ENCODE measurements around the gene CNOT6.

The CNOT6 gene

GRCh38 chr5:180618487-180618828 is 124.3 kb downstream of the CNOT6 start:
- TF ChIP-seq EZH2 (IDR thresholded peaks at IDR 0.05; ENCODE audit: borderline replicate concordance, low read length) (no peak), CTCF (IDR thresholded peaks at IDR 0.05; ENCODE audit: low read length) (no peak)
- no peak overlapping the region for H3K4me2 ChIP-seq (ENCODE audit: low read length)
- H3K36me3 ChIP-seq (ENCODE audit: insufficient read depth, low read length) = no peaks in the 10 kb centered on the region
- H3K9me2 ChIP-seq (ENCODE audit: low read depth, low read length) = no peaks in the 10 kb centered on the region
- no peaks in the 10 kb centered on the region for H3K79me2 ChIP-seq (ENCODE audit: insufficient read depth, low read length)
- no peak overlapping the region for H3K9ac ChIP-seq (ENCODE audit: low read length)
- H3F3A ChIP-seq (ENCODE audit: insufficient read depth, low read length) = no peaks in the 10 kb centered on the region
- H2AFZ ChIP-seq (ENCODE audit: low read length) = no peak overlapping the region
- H3K27ac ChIP-seq (ENCODE audit: low read depth, low read length, poor library complexity, severe bottlenecking) = no peak overlapping the region
- H3K27me3 ChIP-seq (ENCODE audit: insufficient read depth, low read length) = no peaks in the 10 kb centered on the region
- H3K9me3 ChIP-seq (ENCODE audit: low read length) = no peaks in the 10 kb centered on the region
- no peaks in the 10 kb centered on the region for H4K20me1 ChIP-seq (ENCODE audit: insufficient read depth, low read length)
- no peaks in the 10 kb centered on the region for H3K4me1 ChIP-seq (ENCODE audit: insufficient read depth, low read length, severe bottlenecking)
- no peak overlapping the region for H3K4me3 ChIP-seq (ENCODE audit: low read depth, low read length, poor library complexity, severe bottlenecking)

- H3K27me3 ChIP-seq (ENCODE audit: insufficient read depth, low read length) = no peaks in the 10 kb centered on the region
- no peak overlapping the region for H3K27ac ChIP-seq (ENCODE audit: low read depth, low read length, poor library complexity, severe bottlenecking)
- H4K20me1 ChIP-seq (ENCODE audit: insufficient read depth, low read length) = no peaks in the 10 kb centered on the region
- no peak overlapping the region for H3K4me3 ChIP-seq (ENCODE audit: low read depth, low read length, poor library complexity, severe bottlenecking)
- no peaks in the 10 kb centered on the region for H3K36me3 ChIP-seq (ENCODE audit: insufficient read depth, low read length)
- H3K4me1 ChIP-seq (ENCODE audit: insufficient read depth, low read length, severe bottlenecking) = no peaks in the 10 kb centered on the region
- TF ChIP-seq EZH2 (IDR thresholded peaks at IDR 0.05; ENCODE audit: borderline replicate concordance, low read length) (no peak), CTCF (IDR thresholded peaks at IDR 0.05; ENCODE audit: low read length) (no peak)
- H3K9ac ChIP-seq (ENCODE audit: low read length) = no peak overlapping the region
- no peaks in the 10 kb centered on the region for H3K9me3 ChIP-seq (ENCODE audit: low read length)
- no peak overlapping the region for H3K4me2 ChIP-seq (ENCODE audit: low read length)
- H3K9me2 ChIP-seq (ENCODE audit: low read depth, low read length) = no peaks in the 10 kb centered on the region
- H3K79me2 ChIP-seq (ENCODE audit: insufficient read depth, low read length) = no peaks in the 10 kb centered on the region
- no peaks in the 10 kb centered on the region for H3F3A ChIP-seq (ENCODE audit: insufficient read depth, low read length)
- H2AFZ ChIP-seq (ENCODE audit: low read length) = no peak overlapping the region
Measured at GRCh38 chr5:180618829-180619562, 124.8 kb downstream of the CNOT6 start.

- no peak overlapping the region for H2AFZ ChIP-seq (ENCODE audit: low read length)
- H3K4me3 ChIP-seq (ENCODE audit: low read depth, low read length, poor library complexity, severe bottlenecking) = no peak overlapping the region
- no peaks in the 10 kb centered on the region for H3K79me2 ChIP-seq (ENCODE audit: insufficient read depth, low read length)
- H3K9me2 ChIP-seq (ENCODE audit: low read depth, low read length) = no peaks in the 10 kb centered on the region
- H3K9ac ChIP-seq (ENCODE audit: low read length) = no peak overlapping the region
- no peaks in the 10 kb centered on the region for H3K9me3 ChIP-seq (ENCODE audit: low read length)
- H3K27ac ChIP-seq (ENCODE audit: low read depth, low read length, poor library complexity, severe bottlenecking) = no peak overlapping the region
- TF ChIP-seq EZH2 (IDR thresholded peaks at IDR 0.05; ENCODE audit: borderline replicate concordance, low read length) (no peak), CTCF (IDR thresholded peaks at IDR 0.05; ENCODE audit: low read length) (no peak)
- no peak overlapping the region for H3K4me2 ChIP-seq (ENCODE audit: low read length)
- H3K36me3 ChIP-seq (ENCODE audit: insufficient read depth, low read length) = no peaks in the 10 kb centered on the region
- no peaks in the 10 kb centered on the region for H3K4me1 ChIP-seq (ENCODE audit: insufficient read depth, low read length, severe bottlenecking)
- H3F3A ChIP-seq (ENCODE audit: insufficient read depth, low read length) = no peaks in the 10 kb centered on the region
- no peaks in the 10 kb centered on the region for H3K27me3 ChIP-seq (ENCODE audit: insufficient read depth, low read length)
- no peaks in the 10 kb centered on the region for H4K20me1 ChIP-seq (ENCODE audit: insufficient read depth, low read length)
Measured at GRCh38 chr5:180619563-180619915, 125.4 kb downstream of the CNOT6 start.

Data from OCI-LY1 (cell line).